Measurements from ENCODE around the gene CNDP2. TPM values are rescaled to one million over a fixed set of nuclear protein-coding genes. Genes with fewer than 3 reads are reported as not detected.

CNDP2 gene
- total RNA-seq, 1 experiment from 2014 or later = 52.7 TPM

GRCh38 chr18:74567822-74568221 is 71.7 kb downstream of the CNDP2 start:
- H3K27me3 ChIP-seq = no peaks in the 10 kb centered on the region
- H3K4me3 ChIP-seq = no peak overlapping the region
- no peaks in the 10 kb centered on the region for H3K36me3 ChIP-seq
- H3K9me3 ChIP-seq (replicated peaks) = no peaks in the 10 kb centered on the region
- DNase-seq = no peak
- H3K4me1 ChIP-seq = no peaks in the 10 kb centered on the region
- no peak overlapping the region for H3K27ac ChIP-seq

GRCh38 chr18:74569401-74569800 is 73.2 kb downstream of the CNDP2 start:
- DNase-seq = no peak
- no peaks in the 10 kb centered on the region; the same call in 1 of the 2 replicates for H3K4me1 ChIP-seq
- H3K27ac ChIP-seq = no peak overlapping the region
- no peaks in the 10 kb centered on the region for H3K27me3 ChIP-seq
- H3K4me3 ChIP-seq = no peak overlapping the region
- H3K36me3 ChIP-seq = no peaks in the 10 kb centered on the region
- no peaks in the 10 kb centered on the region for H3K9me3 ChIP-seq (replicated peaks)

- no peaks in the 10 kb centered on the region; the same call in 1 of the 2 replicates for H3K4me1 ChIP-seq
- no peak for DNase-seq
- no peaks in the 10 kb centered on the region for H3K27me3 ChIP-seq
- no peak overlapping the region for H3K4me3 ChIP-seq
- H3K9me3 ChIP-seq (replicated peaks) = no peaks in the 10 kb centered on the region
- H3K36me3 ChIP-seq = no peaks in the 10 kb centered on the region
- no peak overlapping the region for H3K27ac ChIP-seq
Observed at GRCh38 chr18:74570266-74570665, 74.1 kb downstream of the CNDP2 start.

GRCh38 chr18:74571895-74572680 is 75.9 kb downstream of the CNDP2 start:
- DNase-seq = no peak
- no peak overlapping the region for H3K4me3 ChIP-seq
- H3K36me3 ChIP-seq = no peaks in the 10 kb centered on the region
- no peaks in the 10 kb centered on the region; the same call in 1 of the 2 replicates for H3K4me1 ChIP-seq
- no peak overlapping the region for H3K27ac ChIP-seq
- H3K27me3 ChIP-seq = no peaks in the 10 kb centered on the region
- H3K9me3 ChIP-seq (replicated peaks) = no peaks in the 10 kb centered on the region

- no peak overlapping the region for H3K4me3 ChIP-seq
- DNase-seq = no peak
Observed at GRCh38 chr18:74573053-74573452, 76.9 kb downstream of the CNDP2 start.

More at GRCh38 chr18:74573053-74573452, 76.9 kb downstream of the CNDP2 start:
- Histone ChIP-seq H3K36me3 (no peaks in the 10 kb centered on the region), H3K27ac (no peak overlapping the region), H3K9me3 (replicated peaks) (no peaks in the 10 kb centered on the region), H3K27me3 (no peaks in the 10 kb centered on the region), H3K4me1 (no peaks in the 10 kb centered on the region; the same call in 1 of the 2 replicates)

Other genes with a start within 250 kb of the CNDP2 start
- 39.4 and 42.4 TPM in 2 replicates for gene CYB5A, start 204.4 kb upstream of the CNDP2 start, total RNA-seq (2014; rRNA removed; shearing (Covaris generic))
- not detected in 2 replicates for gene C18orf63, start 180.5 kb upstream of the CNDP2 start, total RNA-seq (2014; rRNA removed; shearing (Covaris generic))
- gene DIPK1C, start 39.1 kb upstream of the CNDP2 start, total RNA-seq (2014; rRNA removed; shearing (Covaris generic)) = not detected in 2 replicates
- gene CNDP1, start 38.1 kb downstream of the CNDP2 start, total RNA-seq (2014; rRNA removed; shearing (Covaris generic)) = not detected in 2 replicates
- 8.5 and 9.5 TPM in 2 replicates for gene ZNF407, start 101.5 kb downstream of the CNDP2 start, total RNA-seq (2014; rRNA removed; shearing (Covaris generic))

Data from SJCRH30 (cell line).